Esophagus squamous epithelium (tissue), 5 donors: ENCODE measurements around the gene CACHD1. TPM values are rescaled to one million over a fixed set of nuclear protein-coding genes. Genes with fewer than 3 reads are reported as not detected.
"Not testable (repeated sequence)": the region's sequence is repeated elsewhere in the genome, so short reads cannot be mapped to it uniquely, and the experiment has no call there.

ENCODE experiments used
- DNase-seq: peaks from one replicate; lab custom pipeline; 2025; lab: John Stamatoyannopoulos, UW
- H3K27ac ChIP-seq, 4 donors: fragments of 200-600 bp; sonication (generic); one replicate each; pipeline ENCODE4 v1.5.1; 2016 to 2019; ENCODE audit warnings: mild to moderate bottlenecking in 1 of 4
- H3K27me3 ChIP-seq, 4 donors: fragments of 200-600 bp; sonication (generic); 1 replicate in 3 of 4; 2 replicates in 1 of 4; pipeline versions ENCODE4 v1.5.1 to v1.6.0; 2017 to 2021; ENCODE audit warnings: antibody characterized with exemption in 1 of 4
- H3K36me3 ChIP-seq, 3 donors: fragments of 200-600 bp; sonication (generic); one replicate each; pipeline ENCODE4 v1.5.1; 2016 to 2019
- H3K4me1 ChIP-seq, 3 donors: fragments of 200-600 bp; sonication (generic); one replicate each; pipeline ENCODE4 v1.5.1; 2017 to 2019
- H3K4me3 ChIP-seq, 4 donors: fragments of 200-600 bp; sonication (generic); 1 replicate in 3 of 4; 2 replicates in 1 of 4; pipeline ENCODE4 v1.5.1; 2016 to 2019; ENCODE audit warnings: mild to moderate bottlenecking in 2 of 4, moderate library complexity in 1 of 4
- H3K9me3 ChIP-seq, 3 donors: fragments of 200-600 bp; sonication (generic); one replicate each; pipeline ENCODE4 v1.5.1; 2016 to 2019
- CTCF ChIP-seq, 6 experiments: fragments of 450-650 bp in 4 of 6; fragments of 200-600 bp in 2 of 6; sonication (generic) in 2 of 6; IDR thresholded peaks; one replicate each; pipeline ENCODE4 v1.5.1; 2016 to 2019; ENCODE audit warnings: antibody characterized with exemption in 6 of 6, mild to moderate bottlenecking in 4 of 6, moderate library complexity in 4 of 6
- POLR2A ChIP-seq, 4 donors: fragments of 450-650 bp; IDR thresholded peaks; one replicate each; pipeline ENCODE4 v1.6.1; 2017; ENCODE audit warnings: antibody characterized with exemption in 4 of 4, mild to moderate bottlenecking in 4 of 4, moderate library complexity in 3 of 4
- WGBS, 2 donors: methylation state at CpG; one replicate each; pipeline ENCODE4 v1.1.5; 2018; 5-methylcytosine and 5-hydroxymethylcytosine counted together
- intact Hi-C: fragments of 100-400 bp; cut with DNase I; formaldehyde crosslinking; loops from one replicate; pipeline ENCODE4 v1.15.0; 2022
- total RNA-seq, 4 donors: library from RNA; depleted of rRNA; stranded (reverse); fragments of >200 nt; gene quantifications; one replicate each; pipeline ENCODE4 v1.1.0, GENCODE V29; 2016
- donor health status: DM: yes; HTN: yes; CAD: no.

The CACHD1 gene
- total RNA-seq, 4 donors from 2014 or later, result 1.9 to 14.5 (median 4.1) TPM

GRCh38 chr1:64502931-64503330, 33.0 kb downstream of the CACHD1 start:
- 34 to 38% methylated on average over 2 of the region's 2 CpGs for WGBS, 2 donors
- no peaks in the 10 kb centered on the region for H3K36me3 ChIP-seq
- peak overlapping the region in 2 of 4 donors; percentile 8 to 33 for H3K27ac ChIP-seq
- H3K4me1 ChIP-seq, result peaks cover 7 to 60% (median 15%) of the 10 kb centered on the region in 3 donors
- DNase-seq, result no peak
- no peak for TF ChIP-seq CTCF (IDR thresholded peaks at IDR 0.05)
- no peaks in the 10 kb centered on the region for H3K27me3 ChIP-seq
- intact Hi-C loops, result no loop called here
- H3K9me3 ChIP-seq, result no peaks in the 10 kb centered on the region
- no peak overlapping the region for H3K4me3 ChIP-seq

GRCh38 chr1:64505232-64505943, 35.5 kb downstream of the CACHD1 start:
- DNase-seq, result no peak
- Histone ChIP-seq H3K27me3 (no peaks in the 10 kb centered on the region), H3K4me3 (peak overlapping the region; percentile 24 to 69 (median 48)), H3K36me3 (no peaks in the 10 kb centered on the region), H3K9me3 (no peaks in the 10 kb centered on the region), H3K4me1 (peaks cover 7 to 72% (median 15%) of the 10 kb centered on the region in 3 donors), H3K27ac (peak overlapping the region; percentile 72 to 79 (median 75))
- WGBS, 2 donors, result 0% methylated on average over 1 to 5 of the region's 51 CpGs
- intact Hi-C loops, result no loop called here
- TF ChIP-seq POLR2A (IDR thresholded peaks at IDR 0.05) (no peak), CTCF (IDR thresholded peaks at IDR 0.05) (no peak)

- Histone ChIP-seq H3K4me1 (peaks cover 7 to 74% (median 15%) of the 10 kb centered on the region in 3 donors), H3K9me3 (no peaks in the 10 kb centered on the region), H3K27me3 (no peaks in the 10 kb centered on the region), H3K27ac (peak overlapping the region; percentile 72 to 79 (median 75)), H3K4me3 (peak overlapping the region; percentile 24 to 69 (median 48)), H3K36me3 (no peaks in the 10 kb centered on the region)
- TF ChIP-seq CTCF (IDR thresholded peaks at IDR 0.05) (peak in 2 of 6 experiments; percentile 10 to 19), POLR2A (IDR thresholded peaks at IDR 0.05) (no peak)
- 27 to 29% methylated on average over 6 to 9 of the region's 15 CpGs for WGBS, 2 donors
- DNase-seq, result no peak
- intact Hi-C loops, result no loop called here
These were observed 36.2 kb downstream of the CACHD1 start for GRCh38 chr1:64505944-64506655.

GRCh38 chr1:64508629-64509028, 38.7 kb downstream of the CACHD1 start:
- Histone ChIP-seq H3K9me3 (no peaks in the 10 kb centered on the region), H3K4me3 (no peak overlapping the region), H3K27ac (peak overlapping the region in 2 of 4 donors; percentile 13 to 30), H3K4me1 (peaks cover 7 to 80% (median 26%) of the 10 kb centered on the region in 3 donors), H3K36me3 (no peaks in the 10 kb centered on the region), H3K27me3 (no peaks in the 10 kb centered on the region)
- DNase-seq, result no peak
- 80 to 83% methylated on average over 2 of the region's 2 CpGs for WGBS, 2 donors
- no peak for TF ChIP-seq CTCF (IDR thresholded peaks at IDR 0.05)
- TF ChIP-seq POLR2A (IDR thresholded peaks at IDR 0.05), result no peak
- intact Hi-C loops, result no loop called here

GRCh38 chr1:64511044-64511443, 41.1 kb downstream of the CACHD1 start:
- Histone ChIP-seq H3K4me3 (no peak overlapping the region), H3K27ac (peak overlapping the region in 1 of 4 donors; percentile 22), H3K27me3 (no peaks in the 10 kb centered on the region), H3K36me3 (no peaks in the 10 kb centered on the region), H3K9me3 (no peaks in the 10 kb centered on the region), H3K4me1 (peaks cover 4 to 80% (median 29%) of the 10 kb centered on the region in 3 donors)
- intact Hi-C loops, result no loop called here
- no peak for DNase-seq
- TF ChIP-seq CTCF (IDR thresholded peaks at IDR 0.05) (no peak), POLR2A (IDR thresholded peaks at IDR 0.05) (no peak)
- WGBS, 2 donors, result 63 to 66% methylated on average over 4 of the region's 4 CpGs

GRCh38 chr1:64512206-64512605, 42.3 kb downstream of the CACHD1 start:
- Histone ChIP-seq H3K4me1 (peaks cover 5 to 80% (median 40%) of the 10 kb centered on the region in 3 donors), H3K27ac (peak overlapping the region in 1 of 4 donors; percentile 69)
- H3K9me3 ChIP-seq, H3K4me3 ChIP-seq, H3K36me3 ChIP-seq, intact Hi-C loops, DNase-seq, H3K27me3 ChIP-seq: not testable (repeated sequence)
- 30 to 39% methylated on average over 2 of the region's 2 CpGs for WGBS, 2 donors
